GOT3 (cell line): Measurements from ENCODE around the gene ZBTB8A.

ENCODE experiments used
- DNase-seq: peaks from one replicate; lab custom pipeline; 2025; ENCODE audit warnings: mixed read lengths; lab: John Stamatoyannopoulos, UW

Gene ZBTB8A

GRCh38 chr1:32652244-32652962 is 113.2 kb downstream of the ZBTB8A start:
- DNase-seq, result no peak
